Measurements from ENCODE around the gene CXCR5. TPM values are rescaled to one million over a fixed set of nuclear protein-coding genes. Genes with fewer than 3 reads are reported as not detected.

The CXCR5 gene
- total and polyA plus RNA-seq, 8 donors: 0.10 TPM; not detected in 7

- ATAC-seq (peak; percentile 11), DNase-seq (peak; percentile 79 to 89 (median 80))
- Histone ChIP-seq H3K27ac (peak overlapping the region; percentile 82 to 89), H3K4me3 (peak overlapping the region in 1 of 2 donors; percentile 17), H3K27me3 (no peaks in the 10 kb centered on the region), H3K36me3 (no peaks in the 10 kb centered on the region), H3K4me1 (peaks cover 92 to 98% of the 10 kb centered on the region in 2 donors), H3K9me3 (no peaks in the 10 kb centered on the region)
- intact Hi-C loops (cut with DNase I): no loop called here
- TF ChIP-seq, protein P1, sequence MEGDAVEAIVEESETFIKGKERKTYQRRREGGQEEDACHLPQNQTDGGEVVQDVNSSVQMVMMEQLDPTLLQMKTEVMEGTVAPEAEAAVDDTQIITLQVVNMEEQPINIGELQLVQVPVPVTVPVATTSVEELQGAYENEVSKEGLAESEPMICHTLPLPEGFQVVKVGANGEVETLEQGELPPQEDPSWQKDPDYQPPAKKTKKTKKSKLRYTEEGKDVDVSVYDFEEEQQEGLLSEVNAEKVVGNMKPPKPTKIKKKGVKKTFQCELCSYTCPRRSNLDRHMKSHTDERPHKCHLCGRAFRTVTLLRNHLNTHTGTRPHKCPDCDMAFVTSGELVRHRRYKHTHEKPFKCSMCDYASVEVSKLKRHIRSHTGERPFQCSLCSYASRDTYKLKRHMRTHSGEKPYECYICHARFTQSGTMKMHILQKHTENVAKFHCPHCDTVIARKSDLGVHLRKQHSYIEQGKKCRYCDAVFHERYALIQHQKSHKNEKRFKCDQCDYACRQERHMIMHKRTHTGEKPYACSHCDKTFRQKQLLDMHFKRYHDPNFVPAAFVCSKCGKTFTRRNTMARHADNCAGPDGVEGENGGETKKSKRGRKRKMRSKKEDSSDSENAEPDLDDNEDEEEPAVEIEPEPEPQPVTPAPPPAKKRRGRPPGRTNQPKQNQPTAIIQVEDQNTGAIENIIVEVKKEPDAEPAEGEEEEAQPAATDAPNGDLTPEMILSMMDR (IDR thresholded peaks at IDR 0.05): no peak
These were observed 34.5 kb downstream of the CXCR5 start for GRCh38 chr11:118918128-118918685.

- Histone ChIP-seq H3K27me3 (no peaks in the 10 kb centered on the region), H3K36me3 (no peaks in the 10 kb centered on the region), H3K4me3 (peak overlapping the region in 1 of 2 donors; percentile 90), H3K27ac (peak overlapping the region; percentile 88 to 89), H3K4me1 (peaks cover 86 to 98% of the 10 kb centered on the region in 2 donors), H3K9me3 (no peaks in the 10 kb centered on the region)
- intact Hi-C loops (cut with DNase I): no loop called here
- TF ChIP-seq, protein P1 (IDR thresholded peaks at IDR 0.05): no peak
- ATAC-seq: no peak
- no peak for DNase-seq
These were observed 35.1 kb downstream of the CXCR5 start for GRCh38 chr11:118918686-118919280.

- no peaks in the 10 kb centered on the region for H3K27me3 ChIP-seq
- H3K4me1 ChIP-seq: peaks cover 62 to 90% of the 10 kb centered on the region in 2 donors
- peak overlapping the region; percentile 90 to 94 for H3K4me3 ChIP-seq
- H3K36me3 ChIP-seq: no peaks in the 10 kb centered on the region
- DNase-seq (peak; percentile 73 to 94 (median 84)), ATAC-seq (peak; percentile 30)
- TF ChIP-seq, protein P1 (IDR thresholded peaks at IDR 0.05): no peak
- no peaks in the 10 kb centered on the region for H3K9me3 ChIP-seq
- intact Hi-C loops (cut with DNase I): no loop called here
- H3K27ac ChIP-seq: peak overlapping the region; percentile 84 to 88
These were observed 37.6 kb downstream of the CXCR5 start for GRCh38 chr11:118921121-118921928.

DNA sequence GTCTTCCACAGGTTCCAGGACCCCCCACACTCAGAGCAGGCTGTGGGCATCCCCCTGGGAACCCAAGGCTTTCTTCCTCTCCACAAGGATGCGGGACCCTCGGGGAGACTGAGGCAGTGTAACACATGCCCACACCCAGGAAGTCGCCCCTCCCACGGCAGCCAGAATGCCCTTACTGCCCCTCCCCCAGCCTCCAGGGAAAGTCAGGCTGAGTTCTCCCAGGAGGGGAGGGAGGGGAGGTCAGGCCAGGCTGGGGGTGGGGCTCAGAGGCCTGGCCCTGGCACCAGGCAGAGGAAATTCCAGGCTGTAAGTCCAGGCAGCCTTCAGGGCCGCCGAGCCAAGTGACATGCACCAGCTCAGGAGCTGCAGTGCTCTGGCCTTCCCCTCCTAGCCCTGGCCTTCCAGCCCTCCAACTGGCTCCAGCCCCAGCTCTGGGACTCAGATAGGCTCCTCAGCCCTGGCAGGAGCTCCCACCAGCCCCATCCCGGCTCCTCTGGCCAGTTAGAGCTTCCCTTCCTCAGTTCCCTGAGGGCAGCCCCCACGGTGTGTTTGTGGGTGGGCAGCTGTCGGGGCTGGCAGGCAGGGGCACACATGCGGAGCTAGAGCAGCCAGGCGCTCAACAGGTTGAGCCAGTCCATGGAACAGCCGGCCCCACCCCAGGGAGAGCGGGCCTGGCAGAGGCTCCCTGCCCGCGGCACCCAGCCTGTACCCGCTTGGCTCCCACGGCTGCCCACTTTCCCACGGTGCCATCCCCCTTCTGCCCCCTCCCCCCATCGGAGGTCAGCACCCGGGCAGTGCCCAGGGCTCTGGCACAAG, 38.4 kb downstream of the CXCR5 start:
- no peaks in the 10 kb centered on the region for H3K9me3 ChIP-seq
- H3K27me3 ChIP-seq: no peaks in the 10 kb centered on the region
- ATAC-seq (peak; percentile 55), DNase-seq (peak in 2 of 4 donors; percentile 86 to 90)
- no peaks in the 10 kb centered on the region for H3K36me3 ChIP-seq
- TF ChIP-seq, protein P1 (IDR thresholded peaks at IDR 0.05): no peak
- H3K27ac ChIP-seq: peak overlapping the region; percentile 84 to 88
- H3K4me3 ChIP-seq: peak overlapping the region; percentile 90 to 94
- H3K4me1 ChIP-seq: peaks cover 54 to 88% of the 10 kb centered on the region in 2 donors
- intact Hi-C loops (cut with DNase I): no loop called here
